SU-DHL-6 (cell line): Measurements from ENCODE around the gene CEP135.

Experiments used
- CTCF ChIP-seq: fragments of 200-600 bp; sonication (generic); IDR thresholded peaks from one replicate; pipeline ENCODE4 v1.5.1; 2017; ENCODE audit warnings: antibody characterized with exemption, mild to moderate bottlenecking, low read length, moderate library complexity; ENCODE audit not compliant: insufficient read depth, poor library complexity, severe bottlenecking
- EZH2phosphoT487 ChIP-seq: fragments of 200-600 bp; sonication (generic), shearing (Covaris generic); conservative IDR thresholded peaks from 2 replicates; pipeline ENCODE4 v1.6.1; 2018; ENCODE audit warnings: mild to moderate bottlenecking, antibody characterized with exemption, low read length, moderate library complexity, mixed read lengths

- TF ChIP-seq CTCF (no peak), EZH2phosphoT487 (no peak)
Measured at GRCh38 chr4:55967376-55967775, 18.6 kb downstream of the CEP135 start.
